ENCODE measurements around the gene WNT7A. TPM values are rescaled to one million over a fixed set of nuclear protein-coding genes. Genes with fewer than 3 reads are reported as not detected.

WNT7A gene
- total RNA-seq, 1 donor from 2014 or later = 0.16 TPM

DNA sequence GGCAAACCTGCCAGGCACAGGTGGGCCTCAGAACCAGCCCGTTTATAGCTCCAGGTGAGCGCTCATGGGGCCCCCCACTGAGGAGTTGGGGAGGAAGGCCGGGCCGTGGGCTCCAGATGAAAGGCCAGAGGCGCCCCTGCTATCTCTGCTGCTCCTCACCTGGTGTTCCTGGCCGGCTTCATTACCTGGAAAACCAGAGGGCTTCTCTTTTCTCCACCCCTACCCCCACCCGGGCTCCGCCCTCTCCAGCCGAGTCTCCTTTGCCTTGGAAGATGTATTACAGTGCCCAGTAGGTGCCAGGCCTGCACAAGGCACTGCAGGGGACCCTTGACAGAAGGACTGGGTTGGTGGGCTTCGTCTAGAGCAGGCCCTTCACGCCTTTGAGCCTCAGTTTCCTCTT lies 111.4 kb downstream of the WNT7A start:
- no peak for ATAC-seq

DNA sequence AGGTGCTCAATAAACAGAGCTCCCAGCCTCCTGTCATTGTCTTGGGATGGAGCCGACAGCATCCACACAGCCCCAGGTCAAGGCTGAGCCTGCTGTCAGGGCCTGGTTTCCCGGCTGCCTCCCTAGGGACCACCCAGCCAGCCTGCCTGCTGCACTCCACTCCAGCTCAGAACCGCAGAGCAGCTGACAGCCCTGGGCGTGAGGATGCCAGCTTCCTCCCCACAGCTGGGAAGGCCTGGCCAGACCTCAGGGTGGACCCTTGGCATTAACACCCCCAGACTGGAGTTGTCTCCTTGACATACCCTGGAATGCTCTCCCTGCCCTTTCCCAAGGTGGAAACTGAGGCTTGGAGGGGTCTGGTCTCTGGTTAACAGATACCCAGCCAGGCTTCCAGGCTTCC lies 112.0 kb downstream of the WNT7A start:
- ATAC-seq = no peak

- ATAC-seq = no peak
Observed at GRCh38 chr3:13767030-13767429, 112.8 kb downstream of the WNT7A start.

Other genes with a start within 250 kb of the WNT7A start
- gene CHCHD4, start 244.8 kb upstream of the WNT7A start, total RNA-seq = 13.0 TPM
- 55.7 TPM for gene TMEM43, start 245.0 kb upstream of the WNT7A start, total RNA-seq